ENCODE data around the gene ACADSB.

The ACADSB gene

GRCh38 chr10:123073187-123073586, 64.4 kb downstream of the ACADSB start:
- TF ChIP-seq CTCF (IDR thresholded peaks at IDR 0.05; ENCODE audit: low read length) (no peak), EZH2 (IDR thresholded peaks at IDR 0.05; ENCODE audit: borderline replicate concordance, low read length) (no peak)
- no peaks in the 10 kb centered on the region for H3K4me1 ChIP-seq (ENCODE audit: insufficient read depth, low read length, severe bottlenecking)
- H3K27me3 ChIP-seq (ENCODE audit: insufficient read depth, low read length): no peaks in the 10 kb centered on the region
- no peak overlapping the region for H3K9ac ChIP-seq (ENCODE audit: low read length)
- H3K4me2 ChIP-seq (ENCODE audit: low read length): no peak overlapping the region
- no peaks in the 10 kb centered on the region for H3K9me2 ChIP-seq (ENCODE audit: low read depth, low read length)
- H3K36me3 ChIP-seq (ENCODE audit: insufficient read depth, low read length): no peaks in the 10 kb centered on the region
- no peaks in the 10 kb centered on the region for H4K20me1 ChIP-seq (ENCODE audit: insufficient read depth, low read length)
- no peak overlapping the region for H2AFZ ChIP-seq (ENCODE audit: low read length)
- H3F3A ChIP-seq (ENCODE audit: insufficient read depth, low read length): no peaks in the 10 kb centered on the region
- H3K27ac ChIP-seq (ENCODE audit: low read depth, low read length, poor library complexity, severe bottlenecking): no peak overlapping the region
- H3K4me3 ChIP-seq (ENCODE audit: low read depth, low read length, poor library complexity, severe bottlenecking): no peak overlapping the region
- H3K79me2 ChIP-seq (ENCODE audit: insufficient read depth, low read length): no peaks in the 10 kb centered on the region
- H3K9me3 ChIP-seq (ENCODE audit: low read length): no peaks in the 10 kb centered on the region

GRCh38 chr10:123074215-123074614, 65.4 kb downstream of the ACADSB start:
- Histone ChIP-seq H2AFZ (ENCODE audit: low read length) (no peak overlapping the region), H3K27me3 (ENCODE audit: insufficient read depth, low read length) (no peaks in the 10 kb centered on the region), H3K27ac (ENCODE audit: low read depth, low read length, poor library complexity, severe bottlenecking) (no peak overlapping the region), H3K36me3 (ENCODE audit: insufficient read depth, low read length) (no peaks in the 10 kb centered on the region), H3K4me2 (ENCODE audit: low read length) (no peak overlapping the region), H4K20me1 (ENCODE audit: insufficient read depth, low read length) (no peaks in the 10 kb centered on the region), H3F3A (ENCODE audit: insufficient read depth, low read length) (no peaks in the 10 kb centered on the region), H3K9me2 (ENCODE audit: low read depth, low read length) (no peaks in the 10 kb centered on the region), H3K9me3 (ENCODE audit: low read length) (no peaks in the 10 kb centered on the region), H3K9ac (ENCODE audit: low read length) (no peak overlapping the region), H3K79me2 (ENCODE audit: insufficient read depth, low read length) (no peaks in the 10 kb centered on the region), H3K4me3 (ENCODE audit: low read depth, low read length, poor library complexity, severe bottlenecking) (no peak overlapping the region), H3K4me1 (ENCODE audit: insufficient read depth, low read length, severe bottlenecking) (no peaks in the 10 kb centered on the region)
- TF ChIP-seq EZH2 (IDR thresholded peaks at IDR 0.05; ENCODE audit: borderline replicate concordance, low read length): no peak
- no peak for TF ChIP-seq CTCF (IDR thresholded peaks at IDR 0.05; ENCODE audit: low read length)

GRCh38 chr10:123081896-123082295, 73.1 kb downstream of the ACADSB start:
- H3K4me3 ChIP-seq (ENCODE audit: low read depth, low read length, poor library complexity, severe bottlenecking): no peak overlapping the region
- no peaks in the 10 kb centered on the region for H3K9me3 ChIP-seq (ENCODE audit: low read length)
- no peaks in the 10 kb centered on the region for H3K4me1 ChIP-seq (ENCODE audit: insufficient read depth, low read length, severe bottlenecking)
- H4K20me1 ChIP-seq (ENCODE audit: insufficient read depth, low read length): no peaks in the 10 kb centered on the region
- H3K27ac ChIP-seq (ENCODE audit: low read depth, low read length, poor library complexity, severe bottlenecking): no peak overlapping the region
- H3F3A ChIP-seq (ENCODE audit: insufficient read depth, low read length): no peaks in the 10 kb centered on the region
- TF ChIP-seq EZH2 (IDR thresholded peaks at IDR 0.05; ENCODE audit: borderline replicate concordance, low read length) (no peak), CTCF (IDR thresholded peaks at IDR 0.05; ENCODE audit: low read length) (no peak)
- no peaks in the 10 kb centered on the region for H3K79me2 ChIP-seq (ENCODE audit: insufficient read depth, low read length)
- no peak overlapping the region for H3K9ac ChIP-seq (ENCODE audit: low read length)
- no peaks in the 10 kb centered on the region for H3K27me3 ChIP-seq (ENCODE audit: insufficient read depth, low read length)
- H3K36me3 ChIP-seq (ENCODE audit: insufficient read depth, low read length): no peaks in the 10 kb centered on the region
- no peaks in the 10 kb centered on the region for H3K9me2 ChIP-seq (ENCODE audit: low read depth, low read length)
- H3K4me2 ChIP-seq (ENCODE audit: low read length): no peak overlapping the region
- H2AFZ ChIP-seq (ENCODE audit: low read length): no peak overlapping the region
